Activated naive CD8-positive, alpha-beta T cell treated with anti-CD3 and anti-CD28 coated beads, Interleukin-2, amount 10 ng/mL, durations not matched to agents 7 days and 5 days (primary cell): Measurements from ENCODE around the gene PRKAG2. TPM values are rescaled to one million over a fixed set of nuclear protein-coding genes. Genes with fewer than 3 reads are reported as not detected.

Source experiments
- ATAC-seq: fragments of 150-1000 bp; cut with Tn5 transposase; one replicate; pipeline ENCODE4 v1.10.0; 2021; ENCODE audit warnings: low read depth, moderate library complexity
- POLR2A ChIA-PET: fragments of 350-600 bp; sonication (Branson Sonifier 250); formaldehyde crosslinking; loops from one replicate; lab custom pipeline; 2021; ENCODE audit warnings: antibody characterized with exemption; lab: Charles Lee
- DNase-seq: peaks from one replicate; pipeline ENCODE4 v3.0.0; 2021
- H3K27ac Mint-ChIP-seq: one replicate; pipeline ENCODE4 v1.8.0; 2022; ENCODE audit warnings: mild to moderate bottlenecking, mixed read lengths
- H3K27me3 Mint-ChIP-seq: one replicate; pipeline ENCODE4 v1.8.0; 2022; ENCODE audit warnings: mild to moderate bottlenecking, moderate library complexity, mixed read lengths
- H3K36me3 Mint-ChIP-seq: one replicate; pipeline ENCODE4 v1.8.0; 2021; ENCODE audit warnings: mild to moderate bottlenecking, mixed read lengths
- H3K4me1 Mint-ChIP-seq: one replicate; pipeline ENCODE4 v1.8.0; 2021; ENCODE audit warnings: mixed read lengths
- H3K4me3 Mint-ChIP-seq: one replicate; pipeline ENCODE4 v1.8.0; 2022; ENCODE audit warnings: mild to moderate bottlenecking, moderate library complexity, mixed read lengths
- H3K9me3 Mint-ChIP-seq: one replicate; pipeline ENCODE4 v1.8.0; 2021; ENCODE audit warnings: mixed read lengths
- total RNA-seq, 2 experiments: library from RNA; stranded (reverse); gene quantifications; one replicate each; pipeline ENCODE4 v1.2.3, GENCODE V29; 2021

PRKAG2 gene
- total RNA-seq, 2 experiments from 2014 or later: 29.0 to 38.9 TPM

DNA sequence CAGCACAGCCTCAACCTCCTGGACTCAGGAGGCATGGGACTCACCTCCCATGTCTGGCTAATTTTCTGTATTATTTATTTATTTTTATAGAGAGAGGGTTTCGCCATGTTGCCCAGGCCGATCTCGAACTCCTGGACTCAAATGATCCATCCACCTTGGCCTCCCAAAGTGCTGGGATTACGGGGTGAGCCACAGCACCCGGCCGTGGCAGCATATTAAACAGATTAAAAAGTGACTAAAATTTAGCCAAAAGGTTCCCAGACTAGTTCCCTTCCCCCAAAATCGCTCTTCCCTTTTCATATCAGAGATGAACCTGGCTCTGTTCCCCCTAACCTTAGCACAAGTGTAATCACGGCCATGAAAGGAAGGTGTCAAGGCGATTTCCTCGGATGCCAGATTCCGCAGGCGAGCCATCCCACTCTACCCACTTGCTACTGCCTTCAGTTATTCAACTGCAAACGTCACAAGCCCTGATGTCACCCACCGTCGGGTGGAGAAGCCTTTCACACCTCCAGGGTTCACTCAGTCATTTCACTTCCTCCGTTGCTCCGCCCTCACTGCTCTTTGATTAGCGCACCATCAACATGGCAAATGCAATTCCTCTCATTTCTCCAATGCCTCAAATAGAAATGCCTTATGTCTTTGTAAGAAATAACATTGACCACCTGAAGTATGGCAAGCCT lies 252.5 kb downstream of the PRKAG2 start:
- peaks cover 16% of the 10 kb centered on the region for H3K4me1 Mint-ChIP-seq
- H3K9me3 Mint-ChIP-seq: no peaks in the 10 kb centered on the region
- H3K27ac Mint-ChIP-seq: no peak overlapping the region
- H3K27me3 Mint-ChIP-seq: no peaks in the 10 kb centered on the region
- DNase-seq: no peak
- no peak overlapping the region for H3K4me3 Mint-ChIP-seq
- H3K36me3 Mint-ChIP-seq: peaks cover 4% of the 10 kb centered on the region
- ATAC-seq: no peak
- POLR2A ChIA-PET: interaction anchor here (1.4 kb wide), 1 partner anchor 7 kb away, joined by 3 read pairs; no protein-coding TSS in a partner anchor

DNA sequence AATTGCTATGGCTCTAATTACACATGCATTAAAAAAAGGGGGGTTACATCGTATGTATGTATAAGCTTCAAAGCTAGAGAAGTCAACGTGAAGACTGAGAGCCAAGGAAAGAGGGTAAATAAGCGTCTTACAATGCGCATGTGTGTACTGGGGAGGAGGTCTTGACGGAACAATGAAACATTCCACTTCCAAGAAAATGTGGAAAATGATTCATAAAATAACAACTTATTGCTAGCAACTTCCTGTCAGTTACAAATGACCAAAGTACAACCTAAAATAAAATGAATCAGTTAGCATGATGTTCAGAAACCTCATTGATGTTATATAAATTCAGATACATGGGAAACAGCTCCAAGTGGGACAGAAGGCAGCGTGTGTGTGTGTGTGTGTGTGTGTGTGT lies 253.1 kb downstream of the PRKAG2 start:
- no peak for DNase-seq
- Mint-ChIP-seq H3K27ac (no peak overlapping the region), H3K4me3 (no peak overlapping the region), H3K9me3 (no peaks in the 10 kb centered on the region), H3K4me1 (peaks cover 16% of the 10 kb centered on the region), H3K27me3 (no peaks in the 10 kb centered on the region), H3K36me3 (peaks cover 4% of the 10 kb centered on the region)
- ATAC-seq: no peak
- POLR2A ChIA-PET: interaction anchor here (1.4 kb wide), 1 partner anchor 8 kb away, joined by 3 read pairs; no protein-coding TSS in a partner anchor

GRCh38 chr7:151621961-151622360 lies 255.0 kb downstream of the PRKAG2 start:
- DNase-seq (no peak), ATAC-seq (no peak)
- Mint-ChIP-seq H3K27me3 (no peaks in the 10 kb centered on the region), H3K27ac (no peak overlapping the region), H3K4me1 (peaks cover 16% of the 10 kb centered on the region), H3K4me3 (no peak overlapping the region), H3K9me3 (no peaks in the 10 kb centered on the region), H3K36me3 (peaks cover 4% of the 10 kb centered on the region)
- POLR2A ChIA-PET: no interaction called here

- Mint-ChIP-seq H3K4me3 (no peak overlapping the region), H3K4me1 (no peaks in the 10 kb centered on the region), H3K27ac (no peak overlapping the region), H3K9me3 (no peaks in the 10 kb centered on the region), H3K36me3 (no peaks in the 10 kb centered on the region), H3K27me3 (no peaks in the 10 kb centered on the region)
- DNase-seq (no peak), ATAC-seq (no peak)
- POLR2A ChIA-PET: interaction anchor here (1.3 kb wide), 1 partner anchor 16 kb away, joined by 4 read pairs; no protein-coding TSS in a partner anchor
Observed at GRCh38 chr7:151616443-151617213, 260.3 kb downstream of the PRKAG2 start.

GRCh38 chr7:151615784-151616183 lies 261.1 kb downstream of the PRKAG2 start:
- DNase-seq: no peak
- POLR2A ChIA-PET: interaction anchor here (1.3 kb wide), 1 partner anchor 17 kb away, joined by 4 read pairs; no protein-coding TSS in a partner anchor
- H3K4me3 Mint-ChIP-seq: no peak overlapping the region
- H3K27me3 Mint-ChIP-seq: no peaks in the 10 kb centered on the region
- no peak for ATAC-seq
- no peaks in the 10 kb centered on the region for H3K4me1 Mint-ChIP-seq
- H3K9me3 Mint-ChIP-seq: no peaks in the 10 kb centered on the region
- no peaks in the 10 kb centered on the region for H3K36me3 Mint-ChIP-seq
- H3K27ac Mint-ChIP-seq: no peak overlapping the region

GRCh38 chr7:151615058-151615457 lies 261.9 kb downstream of the PRKAG2 start:
- H3K36me3 Mint-ChIP-seq: no peaks in the 10 kb centered on the region
- DNase-seq (no peak), ATAC-seq (no peak)
- H3K9me3 Mint-ChIP-seq: no peaks in the 10 kb centered on the region
- no peak overlapping the region for H3K27ac Mint-ChIP-seq
- H3K27me3 Mint-ChIP-seq: no peaks in the 10 kb centered on the region
- H3K4me3 Mint-ChIP-seq: no peak overlapping the region
- POLR2A ChIA-PET: interaction anchor here (1.3 kb wide), 1 partner anchor 17 kb away, joined by 4 read pairs; no protein-coding TSS in a partner anchor
- H3K4me1 Mint-ChIP-seq: no peaks in the 10 kb centered on the region

GRCh38 chr7:151614019-151614418 lies 262.9 kb downstream of the PRKAG2 start:
- POLR2A ChIA-PET: no interaction called here
- no peak overlapping the region for H3K27ac Mint-ChIP-seq
- H3K4me1 Mint-ChIP-seq: no peaks in the 10 kb centered on the region
- H3K4me3 Mint-ChIP-seq: no peak overlapping the region
- no peak for DNase-seq
- no peaks in the 10 kb centered on the region for H3K36me3 Mint-ChIP-seq
- no peak for ATAC-seq
- no peaks in the 10 kb centered on the region for H3K9me3 Mint-ChIP-seq
- H3K27me3 Mint-ChIP-seq: no peaks in the 10 kb centered on the region

DNA sequence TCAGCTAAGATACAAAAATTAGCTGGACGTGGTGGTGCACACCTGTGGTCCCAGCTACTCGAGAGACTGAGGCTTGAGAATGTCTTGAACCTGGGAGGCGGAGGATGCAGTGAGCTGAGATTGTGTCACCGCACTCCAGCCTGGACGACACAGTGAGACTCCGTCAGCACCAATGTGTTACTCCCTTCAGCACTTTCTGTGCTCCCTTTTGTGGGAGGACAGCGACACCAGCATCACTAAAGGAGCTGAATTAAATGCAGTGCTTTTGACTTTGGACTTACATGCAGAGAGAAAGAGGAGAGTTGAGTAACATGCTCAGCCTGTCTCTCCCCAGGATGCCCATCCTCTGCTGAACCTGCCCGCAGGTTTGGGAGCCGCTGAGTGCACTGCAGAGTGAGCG lies 265.0 kb downstream of the PRKAG2 start:
- DNase-seq: no peak
- no peaks in the 10 kb centered on the region for H3K27me3 Mint-ChIP-seq
- no peak overlapping the region for H3K27ac Mint-ChIP-seq
- H3K4me1 Mint-ChIP-seq: peaks cover 8% of the 10 kb centered on the region
- no peaks in the 10 kb centered on the region for H3K9me3 Mint-ChIP-seq
- no peak for ATAC-seq
- POLR2A ChIA-PET: interaction anchor here (1.0 kb wide), 1 partner anchor 21 kb away, joined by 3 read pairs; no protein-coding TSS in a partner anchor
- no peak overlapping the region for H3K4me3 Mint-ChIP-seq
- no peaks in the 10 kb centered on the region for H3K36me3 Mint-ChIP-seq

DNA sequence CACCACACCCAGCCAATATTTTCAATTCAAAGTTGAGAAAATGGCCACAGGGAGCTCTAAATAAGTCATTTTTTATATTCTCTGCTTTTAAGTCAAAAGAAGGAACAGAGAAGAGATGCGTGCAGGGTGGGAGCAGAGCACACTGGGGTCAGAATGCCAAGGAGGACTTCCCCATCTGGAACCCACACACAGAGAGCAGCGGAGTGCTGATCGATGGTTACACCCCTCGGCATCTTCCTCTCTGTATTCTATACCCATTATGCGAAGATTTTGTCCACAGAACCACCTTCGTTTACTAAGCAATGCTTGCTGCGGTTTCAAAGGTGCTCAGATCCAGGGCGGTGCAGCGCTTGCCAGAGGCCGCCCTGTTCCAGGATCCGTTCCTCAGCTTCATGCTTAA lies 265.9 kb downstream of the PRKAG2 start:
- Mint-ChIP-seq H3K36me3 (no peaks in the 10 kb centered on the region), H3K27ac (no peak overlapping the region), H3K9me3 (no peaks in the 10 kb centered on the region), H3K4me1 (peaks cover 8% of the 10 kb centered on the region), H3K27me3 (no peaks in the 10 kb centered on the region), H3K4me3 (no peak overlapping the region)
- ATAC-seq: no peak
- no peak for DNase-seq
- POLR2A ChIA-PET: interaction anchor here (1.0 kb wide), 1 partner anchor 22 kb away, joined by 3 read pairs; no protein-coding TSS in a partner anchor

DNA sequence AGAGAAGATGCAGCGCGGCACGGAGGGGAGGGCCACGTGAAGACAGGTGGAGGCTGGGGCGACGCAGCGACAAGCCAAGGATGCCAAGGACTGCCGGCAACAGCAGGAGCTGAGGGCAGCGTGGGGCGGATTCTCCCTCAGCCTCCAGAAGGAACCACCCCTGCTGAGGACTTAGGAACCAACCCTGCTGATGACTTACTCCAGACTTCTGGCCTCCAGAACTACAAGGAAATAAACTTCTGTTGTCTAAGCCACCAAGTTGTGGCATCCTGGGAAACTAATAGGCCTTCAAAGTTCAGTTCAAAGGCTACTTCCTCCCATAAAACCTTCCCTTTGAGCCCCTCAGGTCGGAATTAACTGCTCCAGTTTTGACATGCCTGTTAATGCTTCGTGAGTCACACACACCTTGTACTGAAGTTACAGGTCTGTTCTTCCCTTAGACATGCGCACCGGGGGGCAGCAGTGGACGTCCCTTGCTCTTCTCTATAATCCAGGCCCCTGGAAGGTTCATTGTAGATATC lies 268.8 kb downstream of the PRKAG2 start:
- ATAC-seq (no peak), DNase-seq (no peak)
- H3K4me1 Mint-ChIP-seq: peaks cover 8% of the 10 kb centered on the region
- H3K27me3 Mint-ChIP-seq: no peaks in the 10 kb centered on the region
- POLR2A ChIA-PET: no interaction called here
- peaks cover 1% of the 10 kb centered on the region for H3K9me3 Mint-ChIP-seq
- peaks cover 5% of the 10 kb centered on the region for H3K36me3 Mint-ChIP-seq
- no peak overlapping the region for H3K27ac Mint-ChIP-seq
- H3K4me3 Mint-ChIP-seq: no peak overlapping the region

DNA sequence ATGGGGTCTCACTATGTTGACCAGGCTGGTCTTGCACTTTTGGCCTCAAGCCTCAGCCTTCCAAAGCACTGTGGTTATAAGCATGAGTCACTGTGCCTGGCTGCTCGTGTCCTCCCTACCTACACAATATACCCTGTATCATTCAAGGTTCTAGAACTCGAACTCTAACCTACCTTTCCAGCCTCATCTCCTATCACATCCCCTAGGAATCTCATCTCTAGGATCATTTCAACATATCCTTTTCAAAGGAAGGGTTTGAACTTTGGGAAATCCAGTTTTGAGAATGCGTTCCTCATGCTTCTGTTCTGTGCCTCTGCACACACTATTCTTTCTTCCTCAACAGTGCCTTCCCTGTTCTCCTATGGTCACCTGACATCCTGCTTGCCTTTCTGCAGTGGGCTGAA lies 269.4 kb downstream of the PRKAG2 start:
- Mint-ChIP-seq H3K27ac (no peak overlapping the region), H3K9me3 (peaks cover 1% of the 10 kb centered on the region), H3K36me3 (peaks cover 5% of the 10 kb centered on the region), H3K4me1 (peaks cover 8% of the 10 kb centered on the region), H3K27me3 (no peaks in the 10 kb centered on the region), H3K4me3 (no peak overlapping the region)
- DNase-seq: no peak
- no peak for ATAC-seq
- POLR2A ChIA-PET: no interaction called here

DNA sequence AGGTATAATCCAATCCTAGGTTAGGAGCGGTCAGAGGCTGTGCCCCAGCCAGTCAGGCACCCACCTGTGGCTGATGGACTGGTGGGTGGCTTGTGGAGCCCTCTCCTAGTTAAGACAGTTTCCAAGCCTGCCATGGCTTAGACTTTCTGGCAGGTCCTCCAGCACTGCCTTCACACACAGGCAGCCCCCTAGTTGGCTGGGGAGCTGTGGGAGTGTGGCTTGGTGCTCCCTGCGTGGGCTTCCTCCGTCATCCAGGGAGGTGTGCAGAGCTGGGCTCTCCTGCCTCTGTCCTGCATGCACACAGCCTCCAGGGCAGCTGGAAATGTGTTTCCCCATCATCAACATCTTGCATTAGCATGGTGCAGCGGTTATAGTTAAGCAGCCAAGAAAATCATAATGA lies 273.0 kb downstream of the PRKAG2 start:
- DNase-seq (no peak), ATAC-seq (no peak)
- POLR2A ChIA-PET: no interaction called here
- Mint-ChIP-seq H3K9me3 (peaks cover 1% of the 10 kb centered on the region), H3K4me1 (peaks cover 8% of the 10 kb centered on the region), H3K27me3 (no peaks in the 10 kb centered on the region), H3K4me3 (no peak overlapping the region), H3K36me3 (peaks cover 5% of the 10 kb centered on the region), H3K27ac (no peak overlapping the region)

DNA sequence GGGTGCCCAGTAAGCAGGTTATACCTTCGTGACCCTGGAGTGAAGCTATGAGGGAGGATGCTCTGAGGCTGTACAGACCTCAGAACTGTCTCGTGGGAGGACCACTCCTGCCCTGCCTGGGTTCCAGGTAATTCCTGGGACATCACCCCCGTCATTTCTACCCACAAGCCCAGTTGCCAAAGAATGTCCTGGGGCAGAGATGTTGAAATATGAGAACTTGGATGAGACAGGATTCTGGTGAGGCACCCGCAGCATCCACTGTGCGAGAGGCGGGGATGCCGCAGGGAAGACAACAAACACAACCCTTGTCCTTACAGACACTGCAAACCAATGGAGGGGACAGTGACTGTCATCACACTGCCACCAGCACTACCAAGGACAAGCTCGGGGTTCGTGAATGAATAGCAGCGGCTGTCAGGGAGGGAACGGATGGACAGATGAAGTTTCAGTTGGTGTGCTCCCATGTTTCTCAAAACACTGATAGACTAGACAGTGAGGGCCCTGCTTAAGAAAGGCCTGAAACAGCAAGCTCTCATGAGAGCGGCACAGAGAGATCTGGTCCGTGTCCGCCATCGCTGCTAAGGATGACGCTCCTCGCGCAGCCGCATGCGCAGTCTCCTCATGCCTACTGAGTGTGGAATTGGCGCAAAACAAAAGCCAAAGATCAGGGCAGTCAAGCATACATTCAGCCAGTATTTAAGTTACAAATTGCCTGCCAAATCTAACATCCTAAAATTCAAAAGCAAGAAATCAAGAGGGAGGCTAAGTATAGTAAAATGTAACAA lies 275.2 kb downstream of the PRKAG2 start:
- Mint-ChIP-seq H3K27ac (no peak overlapping the region), H3K4me3 (no peak overlapping the region)

More for the DNA sequence above, 275.2 kb downstream of the PRKAG2 start:
- no peaks in the 10 kb centered on the region for H3K27me3 Mint-ChIP-seq
- POLR2A ChIA-PET: no interaction called here
- H3K36me3 Mint-ChIP-seq: peaks cover 5% of the 10 kb centered on the region
- ATAC-seq (no peak), DNase-seq (no peak)
- peaks cover 1% of the 10 kb centered on the region for H3K9me3 Mint-ChIP-seq
- H3K4me1 Mint-ChIP-seq: no peaks in the 10 kb centered on the region
